Endothelial cell of umbilical vein (primary cell): Measurements from ENCODE around the gene LIN54. TPM values are rescaled to one million over a fixed set of nuclear protein-coding genes. Genes with fewer than 3 reads are reported as not detected.

Experiments
- BruUV-seq: library from RNA; stranded (reverse); fragments of 400-500 nt; replicated peaks from 2 replicates; lab custom pipeline; 2021; lab: Mats Ljungman, UMichigan
- CTCF ChIA-PET: fragments of 300-600, 350-600 bp; sonication (Branson Sonifier 250); formaldehyde crosslinking; loops from one replicate; lab custom pipeline; 2021; ENCODE audit warnings: antibody characterized with exemption, inconsistent platforms; lab: Charles Lee
- POLR2A ChIA-PET: fragments of 300-600, 350-600 bp; sonication (Branson Sonifier 250); formaldehyde crosslinking; loops from one replicate; lab custom pipeline; 2021; ENCODE audit warnings: antibody characterized with exemption, inconsistent platforms; lab: Charles Lee
- DNase-seq: peaks from one replicate; pipeline ENCODE4 v3.0.0-alpha.2; 2011; ENCODE audit warnings: low read depth, low spot score
- FAIRE-seq: peaks from 2 replicates; lab custom pipeline; 2011; peaks lifted over from hg19 to GRCh38; lab: Jason Lieb, UNC
- H2AFZ ChIP-seq: 2 replicates; pipeline ENCODE4 v1.6.0; 2012; ENCODE audit warnings: low read depth, low read length, control low read depth, inconsistent platforms
- H3K27ac ChIP-seq: 2 replicates; pipeline ENCODE4 v1.5.1; 2011; ENCODE audit warnings: low read depth, mild to moderate bottlenecking, control low read depth, low read length, moderate library complexity; ENCODE audit not compliant: insufficient read depth
- H3K27me3 ChIP-seq, 2 experiments: 2 replicates each; pipeline versions ENCODE4 v1.6.0 to v1.6.1; 2011; ENCODE audit warnings: low read length in 2 of 2, mixed read lengths in 1 of 2; ENCODE audit not compliant: control insufficient read depth in 2 of 2, insufficient read depth in 2 of 2
- H3K36me3 ChIP-seq, 2 experiments: 2 replicates in 1 of 2; 3 replicates in 1 of 2; pipeline ENCODE4 v1.5.1; 2011; ENCODE audit warnings: low read length in 2 of 2, mild to moderate bottlenecking in 1 of 2, moderate library complexity in 1 of 2; ENCODE audit not compliant: control insufficient read depth in 2 of 2, insufficient read depth in 2 of 2; ENCODE audit errors: extremely low read depth in 1 of 2
- H3K4me1 ChIP-seq: 3 replicates; pipeline ENCODE4 v1.5.1; 2011; ENCODE audit warnings: mild to moderate bottlenecking, low read length; ENCODE audit not compliant: control insufficient read depth, insufficient read depth; ENCODE audit errors: extremely low read depth
- H3K4me2 ChIP-seq: 2 replicates; pipeline ENCODE4 v1.6.1; 2011; ENCODE audit warnings: low read length, control low read depth, mixed read lengths; ENCODE audit not compliant: insufficient read depth
- H3K4me3 ChIP-seq, 3 experiments: fragments of 200-600 bp in 1 of 3; sonication (generic), shearing (Covaris generic) in 1 of 3; replicated peaks in 1 of 3; 2 replicates each; pipeline ENCODE4 v1.5.1; 2011 to 2016; ENCODE audit warnings: control low read depth in 3 of 3, low read length in 3 of 3, mild to moderate bottlenecking in 2 of 3, inconsistent platforms in 1 of 3, low read depth in 1 of 3, moderate library complexity in 1 of 3; ENCODE audit not compliant: insufficient read depth in 1 of 3
- H3K79me2 ChIP-seq: 2 replicates; pipeline ENCODE4 v1.6.0; 2012; ENCODE audit warnings: low read length, inconsistent platforms; ENCODE audit not compliant: control insufficient read depth, insufficient read depth
- H3K9ac ChIP-seq: replicated peaks from 2 replicates; pipeline ENCODE3; 2011; ENCODE audit warnings: low read length, control low read depth; ENCODE audit not compliant: insufficient read depth; ENCODE audit errors: extremely low read depth
- H3K9me1 ChIP-seq: replicated peaks from 3 replicates; pipeline ENCODE4 v1.6.0; 2011; ENCODE audit warnings: mild to moderate bottlenecking, low read length; ENCODE audit not compliant: control insufficient read depth, insufficient read depth; ENCODE audit errors: extremely low read depth
- H3K9me3 ChIP-seq: replicated peaks from 2 replicates; pipeline ENCODE4 v1.5.1; 2012; ENCODE audit warnings: low read length, inconsistent platforms; ENCODE audit not compliant: control insufficient read depth, insufficient read depth
- H4K20me1 ChIP-seq: replicated peaks from 2 replicates; pipeline ENCODE3; 2011; ENCODE audit warnings: mild to moderate bottlenecking, low read length; ENCODE audit not compliant: control insufficient read depth, insufficient read depth; ENCODE audit errors: extremely low read depth
- CTCF ChIP-seq, 2 donors: IDR thresholded peaks; 1 replicate in 1 of 2; 2 replicates in 1 of 2; pipeline ENCODE4 v1.5.1; 2011; ENCODE audit warnings: low read length in 2 of 2, mild to moderate bottlenecking in 2 of 2, moderate library complexity in 2 of 2, control low read depth in 1 of 2, inconsistent platforms in 1 of 2, low read depth in 1 of 2; ENCODE audit not compliant: insufficient read depth in 1 of 2; ENCODE audit errors: extremely low read depth in 1 of 2
- EZH2 ChIP-seq: IDR thresholded peaks from 2 replicates; pipeline ENCODE4 v1.6.1; 2012; ENCODE audit warnings: borderline replicate concordance, low read depth, mild to moderate bottlenecking, moderate library complexity, low read length, inconsistent platforms; ENCODE audit not compliant: severe bottlenecking
- FOS ChIP-seq: IDR thresholded peaks from 2 replicates; pipeline ENCODE4 v1.6.1; 2011; ENCODE audit warnings: mild to moderate bottlenecking, low read length, moderate library complexity, borderline replicate concordance; ENCODE audit not compliant: insufficient read depth
- JUN ChIP-seq: IDR thresholded peaks from 2 replicates; pipeline ENCODE4 v1.6.1; 2011; ENCODE audit warnings: borderline replicate concordance, low read depth; ENCODE audit not compliant: insufficient read length, insufficient read depth
- MAX ChIP-seq: IDR thresholded peaks from 2 replicates; pipeline ENCODE4 v1.6.1; 2011; ENCODE audit not compliant: insufficient read depth, insufficient read length
- MYC ChIP-seq: IDR thresholded peaks from one replicate; pipeline ENCODE4 v1.6.1; 2011; ENCODE audit warnings: mild to moderate bottlenecking, low read depth, low read length
- POLR2A ChIP-seq: IDR thresholded peaks from 2 replicates; pipeline ENCODE4 v1.6.1; 2012; ENCODE audit warnings: low read depth, mild to moderate bottlenecking, control low read depth, low read length
- POLR2AphosphoS5 ChIP-seq: IDR thresholded peaks from 2 replicates; pipeline ENCODE4 v1.6.1; 2012; ENCODE audit warnings: low read depth, mild to moderate bottlenecking, control low read depth, low read length, moderate library complexity; ENCODE audit not compliant: insufficient read depth
- dilution Hi-C: fragments of 300-500 bp; cut with MboI; formaldehyde crosslinking; loops from one replicate; pipeline ENCODE4 v1.15.0; 2019; ENCODE audit warnings: low sequenced_read_pairs; ENCODE audit not compliant: extremely low pct_ligation_motif_present
- intact Hi-C: fragments of 100-400 bp; cut with micrococcal nuclease; formaldehyde crosslinking; loops from one replicate; pipeline ENCODE4 v1.10.0; 2022
- polyA plus RNA-seq, 4 experiments: library from polyadenylated mRNA; depleted of rRNA in 3 of 4; stranded (reverse) in 3 of 4; unstranded in 1 of 4; fragments of >200 nt; gene quantifications; 2 replicates each; pipeline versions ENCODE4 v1.2.1 to v1.2.3, GENCODE V29; 2011 to 2012; ENCODE audit warnings: missing spikeins in 1 of 4
- total RNA-seq: library from RNA; stranded (reverse); gene quantifications from 2 replicates; pipeline ENCODE4 v1.2.3, GENCODE V29; 2021

The LIN54 gene
- total and polyA plus RNA-seq, 2 donors (not counting 3 experiments of a cell fraction or from before 2014, with no cell fraction given), result 6.2 to 15.7 TPM

- H3K4me3 ChIP-seq, result no peak overlapping the region
- FAIRE-seq (no peak), DNase-seq (no peak)
- no peak overlapping the region for H3K9ac ChIP-seq
- H3K4me2 ChIP-seq, result no peak overlapping the region
- dilution Hi-C loops, result no loop called here
- no peaks in the 10 kb centered on the region for H3K9me3 ChIP-seq
- BruUV-seq, result no TSS peak
- no peak for TF ChIP-seq EZH2
- no peak for TF ChIP-seq MYC
- TF ChIP-seq CTCF (IDR thresholded peaks at IDR 0.05; ENCODE audit: extremely low read depth in 1 of 2, insufficient read depth in 1 of 2, low read depth in 1 of 2, low read length in 2 of 2), result no peak
- TF ChIP-seq POLR2A, result no peak
- no peak for TF ChIP-seq POLR2AphosphoS5
- TF ChIP-seq FOS, result no peak
- TF ChIP-seq MAX, result no peak
- no peak for TF ChIP-seq JUN
- ChIA-PET POLR2A (no interaction called here), CTCF (interaction anchor here (1.4 to 2.8 kb wide), 2 partner anchors 106 to 376 kb away, joined by 4 to 11 read pairs; no protein-coding TSS in a partner anchor)
- H3K79me2 ChIP-seq, result no peaks in the 10 kb centered on the region
- no peaks in the 10 kb centered on the region for H3K27me3 ChIP-seq
- H3K27ac ChIP-seq, result no peak overlapping the region
- H3K4me1 ChIP-seq, result peaks cover 15% of the 10 kb centered on the region
- H2AFZ ChIP-seq, result no peak overlapping the region
- intact Hi-C loops, result no loop called here
- H4K20me1 ChIP-seq, result no peaks in the 10 kb centered on the region
- no peaks in the 10 kb centered on the region for H3K9me1 ChIP-seq
- H3K36me3 ChIP-seq, result no peaks in the 10 kb centered on the region
Observed at GRCh38 chr4:82906469-82906868, 104.2 kb downstream of the LIN54 start.
